ENCODE results near the gene RCAN3. TPM values are rescaled to one million over a fixed set of nuclear protein-coding genes. Genes with fewer than 3 reads are reported as not detected.
"Not testable (repeated sequence)": the region's sequence is repeated elsewhere in the genome, so short reads cannot be mapped to it uniquely, and the experiment has no call there.

RCAN3 gene
- total and polyA plus RNA-seq, 2 of the 4 experiments (the other 2 are of a cell fraction) = 4.0 to 5.9 TPM

DNA sequence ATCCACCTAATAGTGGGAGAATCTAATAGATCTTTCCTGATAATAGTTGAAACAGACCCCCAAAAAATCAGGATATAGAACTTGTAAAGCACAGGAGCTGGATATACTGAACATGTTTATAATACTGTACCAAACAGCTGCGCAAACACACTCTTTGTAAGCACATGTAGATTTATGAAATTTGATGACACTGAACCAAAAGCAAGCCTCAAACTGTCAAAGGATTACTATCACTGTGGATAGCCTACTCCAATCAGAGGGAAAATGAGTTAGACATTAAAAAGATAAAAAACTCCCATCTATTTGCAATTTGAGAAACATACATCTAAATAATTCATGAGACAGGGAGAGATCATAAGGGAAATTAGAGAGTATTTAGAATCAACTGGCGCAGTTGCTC, 26.1 kb downstream of the RCAN3 start:
- Histone ChIP-seq H3K79me1 (ENCODE audit: low read depth in 1 of 2, low read length in 2 of 2) (0 out of 4 replicates have a peak, but pooled peaks cover 0 to 3% of the 10 kb centered on the region in 2 experiments), H2BK20ac (ENCODE audit: low read depth, low read length) (no peak overlapping the region), H3K36me3 (ENCODE audit: control insufficient read depth, insufficient read depth, low read length) (no peaks in the 10 kb centered on the region), H3K9ac (ENCODE audit: low read depth, low read length) (no peak overlapping the region), H4K8ac (ENCODE audit: low read depth in 2 of 2, low read length in 2 of 2) (no peak overlapping the region), H3K4me3 (ENCODE audit: insufficient read depth, low read depth, low read length) (no peak overlapping the region), H2BK15ac (ENCODE audit: low read depth, low read length) (no peak overlapping the region), H4K20me1 (ENCODE audit: insufficient read depth, low read length) (no peaks in the 10 kb centered on the region), H2AK5ac (ENCODE audit: low read depth, low read length) (no peak overlapping the region), H4K5ac (ENCODE audit: low read depth, low read length) (no peak overlapping the region), H3K14ac (replicated peaks; ENCODE audit: low read depth, low read length) (no peak overlapping the region), H3K18ac (ENCODE audit: low read depth, low read length) (no peak overlapping the region), H3K4me2 (ENCODE audit: low read depth, low read length) (no peak overlapping the region), H3K4me1 (ENCODE audit: control insufficient read depth, insufficient read depth, low read length) (no peaks in the 10 kb centered on the region), H3K23ac (ENCODE audit: low read depth, low read length) (no peak overlapping the region), H2AK9ac (replicated peaks; ENCODE audit: low read depth, low read length, poor library complexity) (no peak overlapping the region), H3K4ac (ENCODE audit: low read depth, low read length) (no peak overlapping the region), H2BK120ac (ENCODE audit: low read depth, low read length) (no peak overlapping the region), H3K27ac (ENCODE audit: insufficient read depth, low read length) (no peak overlapping the region), H3K9me1 (ENCODE audit: insufficient read depth, low read length) (no peaks in the 10 kb centered on the region), H3K56ac (ENCODE audit: extremely low read depth, insufficient read depth, low read length) (no peak overlapping the region), H2BK5ac (ENCODE audit: low read depth, low read length, poor library complexity, severe bottlenecking) (no peak overlapping the region), H2AFZ (replicated peaks; ENCODE audit: low read length, poor library complexity) (no peak overlapping the region), H3K27me3 (ENCODE audit: control insufficient read depth, insufficient read depth, low read length) (no peaks in the 10 kb centered on the region), H3K9me3 (ENCODE audit: control insufficient read depth, insufficient read depth, low read length) (no peaks in the 10 kb centered on the region), H4K91ac (ENCODE audit: insufficient read depth, low read depth, low read length) (no peak overlapping the region)
- ChIA-PET POLR2A (ENCODE audit: unreplicated experiment) (no interaction called here), CTCF (no interaction called here)
- ATAC-seq (ENCODE audit: low read depth) (no peak), DNase-seq (no peak)
- WGBS, 2 experiments (ENCODE audit: extremely low coverage in 2 of 2, insufficient read length in 1 of 2) = no CpG with 5 or more reads among the region's 2 CpGs
- intact Hi-C loops (cut with micrococcal nuclease) = loop anchor here (5.0 kb wide), 1 partner anchor 331 kb away; no protein-coding TSS in a partner anchor
- in situ Hi-C loops (cut with MboI; ENCODE audit: low sequenced_read_pairs) = no loop called here
- TF ChIP-seq USF2 (IDR thresholded peaks at IDR 0.05; ENCODE audit: low read depth, low read length) = no peak
- no peak for TF ChIP-seq BHLHE40 (IDR thresholded peaks at IDR 0.05; ENCODE audit: low read depth, low read length)
- no peak for TF ChIP-seq RFX5 (IDR thresholded peaks at IDR 0.05; ENCODE audit: low read depth, low read length)
- TF ChIP-seq RCOR1 (IDR thresholded peaks at IDR 0.05; ENCODE audit: insufficient replicate concordance, low read length) = no peak
- TF ChIP-seq SMC3 (IDR thresholded peaks at IDR 0.05; ENCODE audit: low read depth, low read length) = no peak
- no TSS peak for BruUV-seq (replicated peaks)
- dilution Hi-C loops (cut with HindIII; ENCODE audit: low sequenced_read_pairs, unreplicated experiment) = no loop called here

DNA sequence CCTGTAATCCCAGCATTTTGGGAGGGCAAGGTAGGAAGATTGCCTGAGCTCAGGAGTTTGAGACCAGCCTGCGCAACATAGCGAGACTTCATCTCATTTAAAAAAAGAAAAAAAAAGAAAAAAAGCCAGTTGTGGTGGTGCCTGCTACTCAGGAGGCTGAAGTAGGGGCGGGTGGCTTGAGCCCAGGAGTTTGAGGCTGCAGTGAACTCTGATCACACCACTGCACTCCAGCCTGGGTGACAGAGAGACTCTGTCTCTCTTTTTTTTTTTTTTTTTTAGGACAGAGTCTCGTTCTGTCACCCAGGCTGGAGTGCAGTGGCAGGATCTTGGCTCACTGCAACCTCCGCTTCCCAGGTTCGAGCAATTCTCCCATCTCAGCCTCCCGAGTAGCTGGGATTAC, 26.7 kb downstream of the RCAN3 start:
- H3K4me2 ChIP-seq (ENCODE audit: low read depth, low read length); H2AFZ ChIP-seq (replicated peaks; ENCODE audit: low read length, poor library complexity); BruUV-seq (replicated peaks); H4K8ac ChIP-seq (ENCODE audit: low read depth in 2 of 2, low read length in 2 of 2); H2BK20ac ChIP-seq (ENCODE audit: low read depth, low read length); H3K9me1 ChIP-seq (ENCODE audit: insufficient read depth, low read length); H2AK5ac ChIP-seq (ENCODE audit: low read depth, low read length); H2AK9ac ChIP-seq (replicated peaks; ENCODE audit: low read depth, low read length, poor library complexity); ATAC-seq (ENCODE audit: low read depth); H3K23ac ChIP-seq (ENCODE audit: low read depth, low read length); in situ Hi-C loops (cut with MboI; ENCODE audit: low sequenced_read_pairs); H3K9ac ChIP-seq (ENCODE audit: low read depth, low read length); H3K18ac ChIP-seq (ENCODE audit: low read depth, low read length); dilution Hi-C loops (cut with HindIII; ENCODE audit: low sequenced_read_pairs, unreplicated experiment); H3K27ac ChIP-seq (ENCODE audit: insufficient read depth, low read length); H3K27me3 ChIP-seq (ENCODE audit: control insufficient read depth, insufficient read depth, low read length); H4K5ac ChIP-seq (ENCODE audit: low read depth, low read length); H2BK5ac ChIP-seq (ENCODE audit: low read depth, low read length, poor library complexity, severe bottlenecking); H3K4me1 ChIP-seq (ENCODE audit: control insufficient read depth, insufficient read depth, low read length); H3K36me3 ChIP-seq (ENCODE audit: control insufficient read depth, insufficient read depth, low read length); POLR2A ChIA-PET (ENCODE audit: unreplicated experiment); H3K9me3 ChIP-seq (ENCODE audit: control insufficient read depth, insufficient read depth, low read length); H3K56ac ChIP-seq (ENCODE audit: extremely low read depth, insufficient read depth, low read length); DNase-seq; H2BK15ac ChIP-seq (ENCODE audit: low read depth, low read length); H3K14ac ChIP-seq (replicated peaks; ENCODE audit: low read depth, low read length); CTCF ChIA-PET; H4K91ac ChIP-seq (ENCODE audit: insufficient read depth, low read depth, low read length); H2BK120ac ChIP-seq (ENCODE audit: low read depth, low read length); H3K79me1 ChIP-seq (ENCODE audit: low read depth in 1 of 2, low read length in 2 of 2); H4K20me1 ChIP-seq (ENCODE audit: insufficient read depth, low read length); H3K4me3 ChIP-seq (ENCODE audit: insufficient read depth, low read depth, low read length); H3K4ac ChIP-seq (ENCODE audit: low read depth, low read length): not testable (repeated sequence)
- intact Hi-C loops (cut with micrococcal nuclease) = loop anchor here (5.0 kb wide), 1 partner anchor 332 kb away; no protein-coding TSS in a partner anchor
- no CpG with 5 or more reads among the region's 7 CpGs for WGBS, 2 experiments (ENCODE audit: extremely low coverage in 2 of 2, insufficient read length in 1 of 2)

All from IMR-90 (cell line).